SIG-M5 treated with dmso at 0.1 percent for 504 hours (cell line): Measurements from ENCODE around the gene SHISAL2A.
A peak's percentile ranks its signal among the peaks of the same experiment; 100 is the strongest.

Source experiments
- DNase-seq: peaks from one replicate; lab custom pipeline; 2025; ENCODE audit not compliant: unreplicated experiment; lab: John Stamatoyannopoulos, UW

Gene SHISAL2A

DNA sequence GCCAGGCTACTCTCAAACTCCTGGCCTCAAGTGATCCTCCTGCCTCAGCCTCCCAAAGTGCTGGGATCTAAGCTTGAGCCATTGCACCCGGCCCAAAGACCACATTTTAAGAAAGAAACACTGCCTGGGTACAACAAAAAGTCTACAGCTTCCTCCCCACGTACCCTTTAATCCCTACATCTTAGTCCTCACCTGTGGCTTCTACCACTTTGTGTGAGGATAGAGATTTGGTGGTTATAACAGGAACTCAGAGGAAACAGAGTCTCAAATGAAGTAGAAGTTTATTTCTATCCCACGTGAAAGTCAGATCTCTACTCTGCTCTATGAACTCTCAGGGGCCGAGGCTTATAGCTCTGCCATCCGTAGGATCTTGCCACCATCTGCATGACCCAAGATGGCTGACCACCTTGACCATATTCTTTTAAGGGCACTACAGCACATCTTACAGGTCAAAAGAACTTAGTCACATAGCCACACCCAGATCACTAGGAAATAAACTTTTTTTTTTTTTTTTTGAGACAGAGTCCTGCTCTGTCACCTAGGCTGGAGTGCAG is 17.4 kb upstream of the SHISAL2A start:
- DNase-seq, result no peak

GRCh38 chr1:52621950-52622349 is 11.0 kb upstream of the SHISAL2A start:
- DNase-seq, result no peak

GRCh38 chr1:52623812-52624211 is 9.2 kb upstream of the SHISAL2A start:
- DNase-seq, result no peak

DNA sequence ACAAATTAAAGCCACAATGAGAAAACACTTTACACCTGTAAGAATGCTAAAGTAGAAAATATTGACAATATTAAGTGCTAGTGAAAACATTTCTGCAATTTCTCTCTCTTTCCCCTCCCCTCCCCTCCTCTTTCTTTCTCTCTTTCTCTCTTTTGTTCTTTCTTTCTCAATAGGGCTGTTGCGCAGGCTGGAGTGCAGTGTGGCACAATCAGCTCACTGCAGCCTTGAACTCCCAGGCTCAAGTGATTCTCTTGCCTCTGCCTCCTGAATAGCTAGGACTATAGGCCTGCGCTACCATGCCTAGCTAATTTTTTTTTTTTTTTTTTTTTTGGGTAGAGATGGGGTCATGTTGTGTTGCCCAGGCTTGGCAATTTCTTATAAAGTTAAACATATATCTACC is 5.9 kb upstream of the SHISAL2A start:
- DNase-seq, result peak; percentile 44

GRCh38 chr1:52628614-52629324 is 4.2 kb upstream of the SHISAL2A start:
- no peak for DNase-seq

- DNase-seq, result no peak
Observed at GRCh38 chr1:52629325-52629643, 3.7 kb upstream of the SHISAL2A start.

DNA sequence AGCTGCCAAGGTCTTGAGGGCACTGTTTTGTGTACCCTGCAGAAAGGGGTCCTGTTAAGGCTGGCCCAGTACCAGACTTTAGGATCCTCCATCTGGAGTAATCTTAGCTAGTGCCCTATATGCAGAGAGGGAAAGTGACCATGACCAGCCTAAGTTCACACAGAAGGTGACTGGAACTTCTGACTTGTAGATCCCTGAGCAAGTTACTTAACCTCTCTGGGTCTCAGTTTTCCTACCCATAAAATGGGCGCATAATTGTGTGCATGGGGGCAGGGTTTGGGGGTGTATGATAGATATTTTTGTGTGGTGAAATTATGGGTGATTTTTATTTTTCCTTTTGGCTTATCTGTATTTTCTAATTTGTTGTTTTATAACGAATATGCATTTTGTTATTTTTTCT is 3.3 kb upstream of the SHISAL2A start:
- no peak for DNase-seq

DNA sequence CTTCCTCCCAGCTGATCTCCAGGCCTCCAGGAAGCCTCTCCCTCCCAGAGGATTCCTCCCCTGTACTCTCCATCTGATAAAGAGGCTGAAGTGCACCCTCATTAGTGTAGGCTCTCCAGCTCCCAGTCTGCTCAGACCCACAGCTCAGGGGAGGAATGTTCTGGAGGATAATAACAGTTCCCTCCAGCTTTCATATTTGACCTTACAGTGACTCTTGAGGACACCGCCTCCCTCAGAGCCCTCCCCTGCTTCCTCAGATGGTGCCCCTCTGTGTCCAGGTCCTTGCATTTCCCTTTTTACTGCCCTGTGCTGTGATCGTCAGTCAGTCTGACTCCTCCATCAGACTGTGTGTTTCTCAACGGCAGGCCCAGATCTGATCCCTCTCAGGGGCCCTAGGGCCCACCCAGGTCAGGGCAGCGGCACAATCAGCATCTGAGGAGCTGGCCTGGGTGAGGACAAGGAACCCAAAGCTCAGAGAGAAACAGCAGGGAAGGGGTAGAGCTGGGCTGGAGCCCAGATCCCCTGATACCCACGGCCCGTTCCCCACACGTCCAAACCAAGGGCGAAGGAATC is 1.1 kb upstream of the SHISAL2A start:
- peak; percentile 88 for DNase-seq

- DNase-seq, result no peak
Observed at GRCh38 chr1:52633291-52633754, 355 bp downstream of the SHISAL2A start.

DNA sequence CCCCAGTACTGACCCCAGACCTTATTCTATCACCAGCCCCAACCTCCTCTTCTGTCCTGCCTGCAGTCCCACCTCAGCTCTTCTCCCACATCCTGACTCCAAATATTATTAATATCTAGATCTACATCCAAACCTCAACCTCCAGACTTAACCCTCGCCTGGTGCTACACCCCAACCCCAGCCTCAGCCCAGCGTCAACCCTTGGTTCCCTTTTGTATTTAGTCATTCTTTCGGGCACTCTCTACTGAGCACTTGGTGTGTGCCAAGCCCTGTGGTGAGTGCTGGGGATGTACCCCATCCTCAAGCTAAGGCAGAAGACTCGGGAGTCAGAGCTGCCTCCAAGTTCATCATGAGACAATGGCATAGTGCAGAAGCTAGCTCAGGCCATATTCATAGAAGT is 1.1 kb downstream of the SHISAL2A start:
- DNase-seq, result peak; percentile 53

DNA sequence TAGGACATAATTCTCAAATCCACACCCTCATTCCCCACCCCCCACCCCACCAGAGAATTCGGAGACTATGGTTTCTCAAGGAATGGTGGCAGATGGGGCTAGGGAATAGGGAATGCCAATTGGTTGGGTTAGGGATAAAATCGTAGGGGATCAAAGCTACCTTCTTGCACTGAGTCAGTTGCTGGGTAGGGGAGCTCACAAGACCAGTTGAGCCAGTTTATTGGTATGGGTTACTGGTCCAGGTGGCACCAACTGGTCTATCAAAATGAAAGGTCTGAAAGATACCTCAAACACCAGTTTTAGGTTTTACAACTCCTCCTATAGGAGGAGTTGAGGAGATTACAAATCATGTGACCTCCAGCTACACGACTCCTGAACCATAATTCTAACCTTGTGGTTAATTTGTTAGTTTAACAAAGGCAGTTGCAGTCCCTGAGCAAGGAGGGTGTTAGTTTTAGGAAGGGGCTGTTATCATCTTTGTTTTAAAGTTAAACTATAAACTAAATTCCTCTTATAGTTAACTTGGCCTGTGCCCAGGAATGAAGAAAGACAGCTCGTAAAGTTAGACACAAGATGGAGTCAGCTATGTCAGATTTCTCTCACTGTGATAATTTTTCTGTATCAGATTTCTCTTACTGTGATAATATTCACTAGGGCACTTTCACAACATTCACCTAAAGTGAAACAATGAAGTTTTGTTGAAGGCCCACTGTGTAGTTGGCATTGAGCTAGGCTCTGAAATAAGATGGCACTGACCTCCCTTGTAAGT is 2.5 kb downstream of the SHISAL2A start:
- DNase-seq, result peak; percentile 28

DNA sequence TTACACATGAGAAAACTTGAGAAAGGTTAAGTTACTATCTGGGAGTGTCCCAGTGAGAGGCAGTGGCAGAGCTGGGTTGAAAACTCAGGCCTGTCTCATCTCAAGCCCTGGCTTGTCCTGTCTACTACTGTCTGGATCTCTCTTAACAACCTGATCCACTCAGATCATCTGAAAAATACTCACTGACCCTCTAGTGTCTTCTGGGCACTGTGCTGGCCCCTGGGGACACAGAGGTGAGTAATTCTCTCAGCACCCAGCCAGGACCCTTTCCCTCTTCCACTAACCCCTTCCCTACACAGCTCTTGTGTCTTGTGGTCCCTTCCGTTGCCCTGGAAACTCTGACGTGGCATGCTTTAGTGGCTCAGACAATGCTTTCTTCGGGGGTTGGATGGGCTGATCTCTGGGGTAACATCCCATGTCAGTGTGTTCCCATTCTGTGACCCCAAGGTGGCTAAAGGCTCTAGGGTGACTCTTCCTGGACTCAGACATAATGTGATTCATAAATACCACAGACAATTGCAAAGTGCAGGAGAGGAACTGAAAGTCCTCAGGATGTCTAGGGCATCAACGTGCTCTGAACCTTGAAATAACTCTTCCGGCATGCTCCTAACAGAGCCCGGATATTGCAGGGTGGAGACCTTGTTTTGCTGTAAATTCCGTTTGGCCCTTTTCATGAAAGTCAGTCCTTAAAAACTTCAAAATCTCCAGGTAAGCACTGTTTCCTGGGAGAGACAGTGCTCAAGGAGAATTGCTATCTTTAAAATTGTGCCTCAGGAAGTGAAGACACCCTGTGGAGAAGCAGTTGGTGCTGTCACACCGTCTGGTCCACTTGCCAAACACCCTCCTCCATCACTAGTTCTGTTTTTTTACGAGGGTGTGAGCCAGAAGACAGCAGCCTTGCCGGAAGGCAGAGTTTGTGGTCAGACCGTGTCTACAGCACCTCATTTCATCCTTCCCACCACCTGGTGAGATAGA is 4.0 kb downstream of the SHISAL2A start:
- DNase-seq, result peak; percentile 98

- no peak for DNase-seq
Observed at GRCh38 chr1:52637946-52638345, 5.0 kb downstream of the SHISAL2A start.

DNA sequence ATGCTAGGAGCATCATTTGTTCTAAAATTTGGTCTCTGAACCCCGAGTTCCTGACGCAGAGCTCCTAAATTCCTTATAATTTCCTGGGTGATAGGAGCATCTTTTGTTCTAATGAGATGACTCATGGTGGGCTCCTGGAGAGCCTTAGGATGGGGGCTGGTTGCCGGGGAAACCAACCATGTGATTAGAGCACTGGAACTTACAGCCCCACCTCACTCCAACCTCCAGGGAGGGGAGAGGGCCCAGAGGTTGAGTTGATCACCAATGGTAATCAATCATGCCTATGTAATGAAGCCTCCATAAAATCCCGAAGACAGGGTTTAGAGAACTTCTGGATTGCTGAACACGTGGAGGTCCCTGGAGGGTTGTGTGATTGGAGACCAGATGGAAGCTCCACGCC is 7.7 kb downstream of the SHISAL2A start:
- no peak for DNase-seq

GRCh38 chr1:52641307-52641706 is 8.3 kb downstream of the SHISAL2A start:
- no peak for DNase-seq

DNA sequence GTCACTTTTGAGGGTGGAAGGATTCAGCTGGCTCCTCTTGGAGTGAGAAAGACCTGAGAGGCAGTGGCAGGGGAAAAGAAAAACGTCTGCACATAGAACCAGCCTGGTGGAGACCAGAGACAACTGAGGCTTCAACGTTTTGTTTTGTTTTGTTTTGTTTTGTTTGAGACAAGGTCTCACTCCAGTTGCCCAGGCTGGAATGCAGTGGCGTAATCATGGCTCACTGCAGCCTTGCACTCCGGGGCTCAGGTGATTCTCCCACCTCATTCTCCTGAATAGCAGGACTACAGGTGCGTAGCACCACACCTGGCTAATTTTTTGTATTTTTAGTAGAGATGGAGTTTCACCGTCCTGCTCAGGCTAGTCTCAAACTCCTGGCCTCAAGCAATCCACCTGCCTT is 12.3 kb downstream of the SHISAL2A start:
- no peak for DNase-seq

GRCh38 chr1:52651904-52652303 is 18.9 kb downstream of the SHISAL2A start:
- DNase-seq, result no peak

GRCh38 chr1:52653207-52653849 is 20.4 kb downstream of the SHISAL2A start:
- DNase-seq, result no peak

DNA sequence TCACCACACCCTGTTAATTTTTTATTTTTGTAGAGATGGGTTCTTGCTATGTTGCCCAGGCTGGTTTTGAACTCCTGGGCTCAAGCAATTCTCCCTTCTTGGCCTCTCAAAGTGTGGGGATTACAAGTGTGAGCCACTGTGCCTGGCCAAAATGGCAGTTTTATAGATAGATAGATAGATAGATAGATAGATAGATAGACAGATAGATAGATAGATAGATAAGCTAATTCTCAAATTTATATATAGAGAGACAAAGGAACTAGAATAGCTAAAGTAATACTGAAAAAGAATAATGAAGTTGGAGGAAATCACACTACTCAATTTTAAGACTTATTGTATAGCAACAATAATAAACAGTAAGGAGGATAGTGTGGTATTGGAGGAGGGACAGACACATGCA is 21.1 kb downstream of the SHISAL2A start:
- DNase-seq, result no peak

GRCh38 chr1:52657702-52658101 is 24.7 kb downstream of the SHISAL2A start:
- no peak for DNase-seq
